Stimulated activated CD4-positive, alpha-beta T cell treated with anti-CD3 and anti-CD28 coated beads, Interleukin-15, amount 100 ng/mL, for 1 hour (primary cell): ENCODE measurements around the gene ADAM10.

ENCODE experiments used
- DNase-seq, 2 donors: peaks; one replicate each; pipeline ENCODE4 v3.0.0-alpha.2; 2020; ENCODE audit warnings: low read depth in 1 of 2, low spot score in 1 of 2

The ADAM10 gene

GRCh38 chr15:58758141-58758540, 8.6 kb upstream of the ADAM10 start:
- no peak for DNase-seq

- DNase-seq = no peak
Observed at GRCh38 chr15:58755956-58756355, 6.4 kb upstream of the ADAM10 start.

- no peak for DNase-seq
Observed at GRCh38 chr15:58755350-58755749, 5.8 kb upstream of the ADAM10 start.

- DNase-seq = no peak
Observed at GRCh38 chr15:58752716-58753115, 3.2 kb upstream of the ADAM10 start.

GRCh38 chr15:58748852-58749531, 515 bp downstream of the ADAM10 start:
- DNase-seq = peak in 1 of 2 donors; percentile 24

GRCh38 chr15:58748040-58748851, 1.3 kb downstream of the ADAM10 start:
- DNase-seq = no peak

- DNase-seq = no peak
Observed at GRCh38 chr15:58746174-58746573, 3.3 kb downstream of the ADAM10 start.

- DNase-seq = no peak
Observed at GRCh38 chr15:58742819-58743502, 6.5 kb downstream of the ADAM10 start.

GRCh38 chr15:58742022-58742813, 7.3 kb downstream of the ADAM10 start:
- no peak for DNase-seq

GRCh38 chr15:58741032-58741431, 8.5 kb downstream of the ADAM10 start:
- no peak for DNase-seq

- DNase-seq = no peak
Observed at GRCh38 chr15:58740436-58740835, 9.1 kb downstream of the ADAM10 start.

- DNase-seq = no peak
Observed at GRCh38 chr15:58738046-58738707, 11.3 kb downstream of the ADAM10 start.

GRCh38 chr15:58737298-58737697, 12.2 kb downstream of the ADAM10 start:
- DNase-seq = no peak

- no peak for DNase-seq
Observed at GRCh38 chr15:58736018-58736643, 13.4 kb downstream of the ADAM10 start.

GRCh38 chr15:58734859-58735258, 14.6 kb downstream of the ADAM10 start:
- no peak for DNase-seq

GRCh38 chr15:58732625-58733363, 16.7 kb downstream of the ADAM10 start:
- DNase-seq = no peak

- no peak for DNase-seq
Observed at GRCh38 chr15:58731756-58732535, 17.6 kb downstream of the ADAM10 start.

GRCh38 chr15:58726867-58727266, 22.6 kb downstream of the ADAM10 start:
- DNase-seq = no peak

GRCh38 chr15:58724466-58724865, 25.0 kb downstream of the ADAM10 start:
- DNase-seq = no peak
